GM13976 (cell line): Measurements from ENCODE around the gene SLC6A11.

Experiments used
- DNase-seq: peaks from one replicate; pipeline ENCODE4 v3.0.0; 2012; ENCODE audit warnings: low spot score
- in situ Hi-C: fragments of 300-500 bp; cut with MboI; formaldehyde crosslinking; loops from one replicate; pipeline ENCODE4 v1.12.0; 2022; ENCODE audit warnings: low sequenced_read_pairs, mixed read lengths, inconsistent platforms; ENCODE audit not compliant: unreplicated experiment
- TF ChIP-seq, protein P1 (sequence below): IDR thresholded peaks from 2 replicates; pipeline ENCODE4 v1.5.1; 2012; ENCODE audit warnings: borderline replicate concordance, mild to moderate bottlenecking; ENCODE audit not compliant: insufficient read depth; ENCODE audit errors: extremely low read depth, missing control alignments, control extremely low read depth

The SLC6A11 gene

DNA sequence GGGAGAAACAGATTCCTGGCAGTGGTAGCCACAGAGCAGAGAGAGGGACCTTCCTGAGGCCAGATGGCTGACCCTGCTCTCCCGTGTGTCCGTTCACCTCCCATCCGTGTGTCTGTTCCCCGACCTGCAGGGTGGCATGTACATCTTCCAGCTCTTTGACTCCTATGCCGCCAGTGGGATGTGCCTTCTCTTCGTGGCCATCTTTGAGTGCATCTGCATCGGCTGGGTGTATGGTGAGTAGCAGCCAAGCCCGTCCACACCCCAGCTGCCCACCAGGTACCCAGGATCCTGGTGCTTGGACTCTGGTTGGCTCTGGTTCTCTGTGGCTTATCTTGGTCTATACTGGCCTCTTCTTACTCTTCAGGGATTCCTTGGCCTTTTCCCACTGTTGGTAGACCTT lies 117.0 kb downstream of the SLC6A11 start:
- TF ChIP-seq, protein P1, sequence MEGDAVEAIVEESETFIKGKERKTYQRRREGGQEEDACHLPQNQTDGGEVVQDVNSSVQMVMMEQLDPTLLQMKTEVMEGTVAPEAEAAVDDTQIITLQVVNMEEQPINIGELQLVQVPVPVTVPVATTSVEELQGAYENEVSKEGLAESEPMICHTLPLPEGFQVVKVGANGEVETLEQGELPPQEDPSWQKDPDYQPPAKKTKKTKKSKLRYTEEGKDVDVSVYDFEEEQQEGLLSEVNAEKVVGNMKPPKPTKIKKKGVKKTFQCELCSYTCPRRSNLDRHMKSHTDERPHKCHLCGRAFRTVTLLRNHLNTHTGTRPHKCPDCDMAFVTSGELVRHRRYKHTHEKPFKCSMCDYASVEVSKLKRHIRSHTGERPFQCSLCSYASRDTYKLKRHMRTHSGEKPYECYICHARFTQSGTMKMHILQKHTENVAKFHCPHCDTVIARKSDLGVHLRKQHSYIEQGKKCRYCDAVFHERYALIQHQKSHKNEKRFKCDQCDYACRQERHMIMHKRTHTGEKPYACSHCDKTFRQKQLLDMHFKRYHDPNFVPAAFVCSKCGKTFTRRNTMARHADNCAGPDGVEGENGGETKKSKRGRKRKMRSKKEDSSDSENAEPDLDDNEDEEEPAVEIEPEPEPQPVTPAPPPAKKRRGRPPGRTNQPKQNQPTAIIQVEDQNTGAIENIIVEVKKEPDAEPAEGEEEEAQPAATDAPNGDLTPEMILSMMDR, result no peak
- no peak for DNase-seq
- in situ Hi-C loops, result loop anchor here (25.0 kb wide), 1 partner anchor 404 kb away; no protein-coding TSS in a partner anchor

DNA sequence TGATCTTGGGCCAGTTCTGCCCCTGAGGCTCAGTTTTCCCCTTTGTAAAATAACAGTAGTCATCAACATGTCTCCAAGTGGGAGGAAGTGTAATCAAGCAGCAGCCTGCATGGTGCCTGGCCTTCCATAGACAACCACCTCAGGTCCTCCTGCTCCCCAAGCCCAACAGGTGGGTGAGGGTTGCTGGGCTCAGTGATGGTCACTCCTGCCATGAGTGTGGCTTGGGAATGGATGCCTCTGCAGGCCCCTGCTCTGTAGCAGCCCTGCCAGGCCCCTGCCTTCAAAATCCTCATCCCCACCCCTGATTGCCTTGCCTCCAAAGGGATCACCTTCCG lies 117.4 kb downstream of the SLC6A11 start:
- no peak for DNase-seq

DNA sequence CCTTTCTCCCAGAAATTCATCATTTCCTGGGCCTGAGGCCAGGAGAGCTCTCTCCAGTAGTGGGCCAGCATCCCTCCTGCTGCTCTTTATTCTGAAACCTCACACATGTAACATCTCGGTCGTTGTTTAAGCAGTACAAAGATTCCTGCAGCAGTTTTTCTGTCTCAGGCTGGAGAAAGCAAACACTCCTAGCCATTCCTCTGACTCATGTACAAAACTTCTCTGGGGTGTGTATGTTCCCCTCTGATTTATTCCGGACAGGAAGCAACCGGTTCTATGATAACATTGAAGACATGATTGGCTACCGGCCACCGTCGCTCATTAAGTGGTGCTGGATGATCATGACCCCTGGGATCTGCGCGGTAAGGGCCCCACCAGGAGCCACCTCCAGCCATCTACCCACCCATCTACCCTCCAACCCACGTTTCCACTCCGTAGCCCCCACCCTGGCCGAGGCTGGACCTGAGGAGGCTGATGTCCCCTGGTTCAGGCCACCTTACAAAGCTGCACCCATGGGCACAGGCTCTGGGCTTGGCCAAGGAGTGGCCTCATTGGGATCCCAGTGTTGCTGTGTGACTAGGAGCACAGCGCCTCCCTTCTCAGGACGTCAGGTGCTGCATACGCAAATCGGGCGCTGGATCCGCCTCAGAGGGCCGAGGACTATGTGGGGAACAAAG lies 117.9 kb downstream of the SLC6A11 start:
- no peak for DNase-seq
- in situ Hi-C loops, result loop anchor here (25.0 kb wide), 1 partner anchor 403 kb away; no protein-coding TSS in a partner anchor
- TF ChIP-seq, protein P1, result no peak

More for the DNA sequence above, 117.4 kb downstream of the SLC6A11 start:
- TF ChIP-seq, protein P1, result no peak
- in situ Hi-C loops, result loop anchor here (25.0 kb wide), 1 partner anchor 404 kb away; no protein-coding TSS in a partner anchor

DNA sequence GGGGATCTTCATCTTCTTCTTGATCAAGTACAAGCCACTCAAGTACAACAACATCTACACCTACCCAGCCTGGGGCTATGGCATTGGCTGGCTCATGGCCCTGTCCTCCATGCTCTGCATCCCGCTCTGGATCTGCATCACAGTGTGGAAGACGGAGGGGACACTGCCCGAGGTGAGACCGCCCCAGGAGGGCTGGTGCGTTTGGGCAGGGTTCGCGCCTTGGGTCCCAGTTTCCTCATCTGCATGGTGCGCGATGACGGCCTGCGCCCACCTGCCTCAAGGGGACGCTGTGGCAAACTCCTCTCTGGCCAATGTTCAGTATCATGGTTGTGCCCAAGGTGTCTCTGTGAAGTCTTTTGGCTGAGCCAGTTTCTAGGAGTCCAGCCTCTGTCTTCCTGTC lies 119.0 kb downstream of the SLC6A11 start:
- TF ChIP-seq, protein P1, result no peak
- in situ Hi-C loops, result loop anchor here (25.0 kb wide), 1 partner anchor 402 kb away; no protein-coding TSS in a partner anchor
- no peak for DNase-seq

DNA sequence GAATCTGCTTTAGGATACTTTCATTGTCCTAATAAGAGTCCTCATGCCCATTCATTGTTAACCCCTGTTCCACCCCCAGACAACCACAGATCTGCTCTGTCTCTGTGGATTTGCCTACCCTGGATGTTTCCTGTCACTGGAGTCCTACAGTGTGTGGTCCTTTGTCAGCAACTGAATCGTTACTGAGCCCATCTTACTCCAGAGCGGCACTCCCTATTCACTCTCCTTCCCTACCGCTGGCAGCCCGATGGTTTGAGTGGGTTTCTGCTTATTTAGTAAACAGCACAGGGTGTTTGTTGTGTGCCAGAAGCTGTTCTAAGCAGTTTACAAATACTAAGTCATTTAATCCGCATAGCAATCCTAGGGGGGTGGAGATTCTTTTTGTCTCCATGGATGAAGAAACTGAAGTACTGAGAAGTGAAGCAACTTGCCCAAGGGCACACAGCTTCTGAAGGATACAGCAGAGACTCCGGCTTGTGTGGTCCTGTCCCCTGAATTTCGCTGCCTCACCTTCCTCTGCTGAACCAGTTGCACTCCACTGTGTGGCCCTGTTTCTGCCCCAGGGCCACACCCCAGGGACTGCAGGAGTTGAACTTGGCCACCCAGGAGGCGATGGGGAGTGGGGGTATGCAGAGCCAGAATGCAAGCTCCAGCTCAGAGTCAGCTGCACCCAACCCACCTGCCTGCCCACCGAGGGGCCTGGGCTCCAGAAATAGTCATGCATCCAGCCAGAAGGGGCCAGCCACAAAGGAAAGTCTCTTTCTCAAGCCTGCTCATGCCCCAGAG lies 120.0 kb downstream of the SLC6A11 start:
- TF ChIP-seq, protein P1, result no peak
- in situ Hi-C loops, result loop anchor here (25.0 kb wide), 1 partner anchor 401 kb away; no protein-coding TSS in a partner anchor
- no peak for DNase-seq

DNA sequence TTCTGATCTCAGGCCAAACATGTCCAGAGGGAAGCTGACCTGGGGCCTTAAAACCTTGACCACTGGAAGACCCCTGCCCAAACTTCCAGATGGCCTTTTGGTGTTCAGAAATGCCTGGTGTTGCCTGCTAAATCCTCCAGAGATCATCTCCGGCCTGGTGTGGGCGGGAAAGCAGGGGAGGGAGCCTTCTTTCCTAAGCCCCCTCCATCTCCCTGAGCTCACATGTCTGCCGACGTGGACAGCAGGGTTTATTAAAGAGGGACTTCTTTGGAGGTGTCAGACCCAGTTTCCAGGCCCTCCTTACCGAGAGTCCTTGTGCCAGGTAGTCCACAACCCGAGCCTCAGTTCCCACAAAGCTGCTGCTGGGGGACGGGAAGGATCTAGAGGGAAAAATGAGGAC lies 120.7 kb downstream of the SLC6A11 start:
- TF ChIP-seq, protein P1, result no peak
- in situ Hi-C loops, result loop anchor here (25.0 kb wide), 1 partner anchor 401 kb away; no protein-coding TSS in a partner anchor
- no peak for DNase-seq
